WTC11 (cell line): ENCODE results near the gene ANKRD24. TPM values are rescaled to one million over a fixed set of nuclear protein-coding genes. Genes with fewer than 3 reads are reported as not detected.
A peak's percentile ranks its signal among the peaks of the same experiment; 100 is the strongest.

ENCODE experiments used
- ATAC-seq: fragments of 200-7000 bp; cut with Tn5 transposase; 2 replicates; pipeline ENCODE4 v1.10.0; 2021; ENCODE audit warnings: mild to moderate bottlenecking, moderate library complexity
- CTCF ChIA-PET: fragments of 300-600 bp; sonication (Branson Sonifier 250); formaldehyde crosslinking; loops from one replicate; lab custom pipeline; 2021; ENCODE audit warnings: antibody characterized with exemption; lab: Charles Lee
- POLR2A ChIA-PET: fragments of 350-600 bp; sonication (Branson Sonifier 250); formaldehyde crosslinking; loops from one replicate; lab custom pipeline; 2021; ENCODE audit warnings: antibody characterized with exemption; lab: Charles Lee
- DNase-seq: peaks from one replicate; pipeline ENCODE4 v3.0.0; 2021; ENCODE audit warnings: low spot score
- H3K27ac Mint-ChIP-seq: 2 replicates; pipeline ENCODE4 v1.8.0; 2021; ENCODE audit warnings: mixed read lengths
- H3K27me3 Mint-ChIP-seq: 2 replicates; pipeline ENCODE4 v1.8.0; 2021; ENCODE audit warnings: low read depth, mild to moderate bottlenecking, moderate library complexity, mixed read lengths
- H3K36me3 Mint-ChIP-seq: 2 replicates; pipeline ENCODE4 v1.8.0; 2021; ENCODE audit warnings: mixed read lengths
- H3K4me1 Mint-ChIP-seq: 2 replicates; pipeline ENCODE4 v1.8.0; 2022; ENCODE audit warnings: mixed read lengths
- H3K4me3 Mint-ChIP-seq: 2 replicates; pipeline ENCODE4 v1.8.0; 2021; ENCODE audit warnings: mild to moderate bottlenecking, moderate library complexity, mixed read lengths
- H3K9me3 Mint-ChIP-seq: 2 replicates; pipeline ENCODE4 v1.8.0; 2021; ENCODE audit warnings: mixed read lengths
- AFF4 ChIP-seq: sonication (generic); formaldehyde crosslinking; IDR thresholded peaks from 2 replicates; pipeline ENCODE4 v1.8.1; 2023; ENCODE audit warnings: mild to moderate bottlenecking, missing genetic modification reagents, borderline replicate concordance
- AR ChIP-seq: fragments of 250-450 bp; sonication (Bioruptor Pico); IDR thresholded peaks from 2 replicates; pipeline ENCODE4 v1.9.0; 2021; ENCODE audit warnings: mild to moderate bottlenecking
- E2F1 ChIP-seq: sonication (generic); formaldehyde crosslinking; IDR thresholded peaks from 2 replicates; pipeline ENCODE4 v1.8.0; 2022; ENCODE audit warnings: mild to moderate bottlenecking, missing genetic modification reagents
- ELF4 ChIP-seq: sonication (generic); formaldehyde crosslinking; IDR thresholded peaks from 2 replicates; pipeline ENCODE4 v1.8.1; 2022; ENCODE audit warnings: low read depth, mild to moderate bottlenecking, moderate library complexity, missing genetic modification reagents
- ESRRA ChIP-seq: sonication (generic); formaldehyde crosslinking; IDR thresholded peaks from 2 replicates; pipeline ENCODE4 v1.8.1; 2022; ENCODE audit warnings: mild to moderate bottlenecking, missing genetic modification reagents, borderline replicate concordance
- ETV6 ChIP-seq: sonication (generic); formaldehyde crosslinking; IDR thresholded peaks from 2 replicates; pipeline ENCODE4 v1.8.1; 2022; ENCODE audit warnings: mild to moderate bottlenecking, missing genetic modification reagents
- FOXJ3 ChIP-seq: sonication (generic); formaldehyde crosslinking; IDR thresholded peaks from 2 replicates; pipeline ENCODE4 v1.9.0; 2021; ENCODE audit warnings: missing genetic modification reagents, mild to moderate bottlenecking, borderline replicate concordance
- NFATC4 ChIP-seq: fragments of 250-450 bp; sonication (Bioruptor Pico); IDR thresholded peaks from 2 replicates; pipeline ENCODE4 v1.9.0; 2021; ENCODE audit warnings: mild to moderate bottlenecking
- NFYB ChIP-seq: sonication (generic); formaldehyde crosslinking; conservative IDR thresholded peaks from 2 replicates; pipeline ENCODE4 v1.8.0; 2022; ENCODE audit warnings: low read depth, missing genetic modification reagents
- NR1H2 ChIP-seq: sonication (generic); formaldehyde crosslinking; IDR thresholded peaks from 2 replicates; pipeline ENCODE4 v1.9.0; 2021; ENCODE audit warnings: mild to moderate bottlenecking, moderate library complexity, missing genetic modification reagents
- NR3C1 ChIP-seq: sonication (generic); formaldehyde crosslinking; conservative IDR thresholded peaks from 2 replicates; pipeline ENCODE4 v1.8.1; 2023; ENCODE audit warnings: low read depth, mild to moderate bottlenecking, missing genetic modification reagents
- OVOL2 ChIP-seq: fragments of 250-450 bp; sonication (Bioruptor Pico); IDR thresholded peaks from 2 replicates; pipeline ENCODE4 v1.9.0; 2021; ENCODE audit warnings: mild to moderate bottlenecking, borderline replicate concordance
- RELA ChIP-seq: sonication (generic); formaldehyde crosslinking; IDR thresholded peaks from 2 replicates; pipeline ENCODE4 v1.8.1; 2022; ENCODE audit warnings: missing genetic modification reagents, mild to moderate bottlenecking, borderline replicate concordance
- SOX15 ChIP-seq: fragments of 250-450 bp; sonication (Bioruptor Pico); IDR thresholded peaks from 2 replicates; pipeline ENCODE4 v1.9.0; 2021; ENCODE audit warnings: mild to moderate bottlenecking
- SP1 ChIP-seq: sonication (generic); formaldehyde crosslinking; conservative IDR thresholded peaks from 2 replicates; pipeline ENCODE4 v1.8.1; 2022; ENCODE audit warnings: missing genetic modification reagents
- USF2 ChIP-seq: sonication (generic); formaldehyde crosslinking; IDR thresholded peaks from 2 replicates; pipeline ENCODE4 v1.8.1; 2023; ENCODE audit warnings: mild to moderate bottlenecking, missing genetic modification reagents, moderate library complexity
- ZNF121 ChIP-seq: sonication (generic); formaldehyde crosslinking; IDR thresholded peaks from 2 replicates; pipeline ENCODE4 v1.8.0; 2023; ENCODE audit warnings: missing genetic modification reagents
- ZNF512 ChIP-seq: sonication (generic); formaldehyde crosslinking; IDR thresholded peaks from 2 replicates; pipeline ENCODE4 v1.8.1; 2022; ENCODE audit warnings: missing genetic modification reagents, borderline replicate concordance
- total RNA-seq: library from RNA; stranded (reverse); gene quantifications from 3 replicates; pipeline ENCODE4 v1.2.3, GENCODE V29; 2021

The ANKRD24 gene
- total RNA-seq, 1 experiment from 2014 or later: 11.3 TPM

GRCh38 chr19:4152241-4152998 lies 30.1 kb upstream of the ANKRD24 start:
- Mint-ChIP-seq H3K4me1 (no peaks in the 10 kb centered on the region), H3K4me3 (no peak overlapping the region), H3K27ac (no peak overlapping the region), H3K36me3 (no peaks in the 10 kb centered on the region), H3K9me3 (no peaks in the 10 kb centered on the region), H3K27me3 (peaks cover 15% of the 10 kb centered on the region)
- DNase-seq: no peak
- no peak for ATAC-seq
- POLR2A ChIA-PET: interaction anchor here (0.6 kb wide), 1 partner anchor 103 kb away, joined by 4 read pairs; no protein-coding TSS in a partner anchor
- TF ChIP-seq ZNF121 (peak; percentile 26; the same call in 1 of the 2 replicates), FOXJ3 (no peak)
- CTCF ChIA-PET: interaction anchor here (1.3 to 3.3 kb wide), 3 partner anchors 12 to 56 kb away, joined by 4 to 49 read pairs (median 5); no protein-coding TSS in a partner anchor

- no peaks in the 10 kb centered on the region for H3K36me3 Mint-ChIP-seq
- CTCF ChIA-PET: interaction anchor here (1.2 to 3.3 kb wide), 2 partner anchors 14 to 167 kb away, joined by 3 to 49 read pairs; no protein-coding TSS in a partner anchor
- H3K4me1 Mint-ChIP-seq: no peaks in the 10 kb centered on the region
- no peak for ATAC-seq
- no peak overlapping the region for H3K27ac Mint-ChIP-seq
- no peak for DNase-seq
- no peaks in the 10 kb centered on the region for H3K9me3 Mint-ChIP-seq
- peaks cover 17% of the 10 kb centered on the region for H3K27me3 Mint-ChIP-seq
- POLR2A ChIA-PET: no interaction called here
- H3K4me3 Mint-ChIP-seq: no peak overlapping the region
- TF ChIP-seq OVOL2 (CRISPR knock-in tag): no peak
- TF ChIP-seq ZNF512: no peak
- no peak for TF ChIP-seq NFYB (CRISPR knock-in tag)
- no peak for TF ChIP-seq NR1H2
- TF ChIP-seq NR3C1 (CRISPR knock-in tag): no peak
- TF ChIP-seq AR (CRISPR knock-in tag): no peak
- TF ChIP-seq USF2: no peak
- TF ChIP-seq SOX15 (CRISPR knock-in tag): no peak
- TF ChIP-seq SP1 (CRISPR knock-in tag): no peak
These were observed 27.7 kb upstream of the ANKRD24 start for GRCh38 chr19:4154571-4155312.

- Mint-ChIP-seq H3K36me3 (no peaks in the 10 kb centered on the region), H3K27me3 (peaks cover 12% of the 10 kb centered on the region), H3K27ac (no peak overlapping the region), H3K4me3 (no peak overlapping the region), H3K9me3 (no peaks in the 10 kb centered on the region), H3K4me1 (no peaks in the 10 kb centered on the region)
- POLR2A ChIA-PET: no interaction called here
- DNase-seq (no peak), ATAC-seq (no peak)
- CTCF ChIA-PET: interaction anchor here (0.6 to 1.8 kb wide), 3 partner anchors 15 to 29 kb away, joined by 3 to 13 read pairs (median 3); no protein-coding TSS in a partner anchor
- TF ChIP-seq SP1 (CRISPR knock-in tag): no peak
- no peak for TF ChIP-seq ETV6
- no peak for TF ChIP-seq NFYB (CRISPR knock-in tag)
- no peak for TF ChIP-seq AFF4 (CRISPR knock-in tag)
- TF ChIP-seq NFATC4 (CRISPR knock-in tag): no peak
- no peak for TF ChIP-seq ELF4 (CRISPR knock-in tag)
- no peak for TF ChIP-seq E2F1 (CRISPR knock-in tag)
- TF ChIP-seq ESRRA (CRISPR knock-in tag): no peak
- TF ChIP-seq RELA (CRISPR knock-in tag): no peak
- no peak for TF ChIP-seq USF2
These were observed 25.3 kb upstream of the ANKRD24 start for GRCh38 chr19:4157164-4157563.
